CD4-positive, alpha-beta T cell treated with Interleukin-15 for 4 hours (primary cell): ENCODE data around the gene NR5A1.

Experiments used
- DNase-seq: peaks from one replicate; pipeline ENCODE4 v3.0.0-alpha.2; 2020; ENCODE audit warnings: low spot score

NR5A1 gene

GRCh38 chr9:124506931-124507879 lies at the start of gene NR5A1:
Gene NR5A1 (minus strand): TSS chr9:124507399. CDS start chr9:124503395, 4,004 bp downstream.
- DNase-seq = no peak

GRCh38 chr9:124555043-124555442 lies 47.8 kb upstream of the NR5A1 start:
- DNase-seq = no peak

GRCh38 chr9:124553738-124554137 lies 46.5 kb upstream of the NR5A1 start:
- no peak for DNase-seq

- DNase-seq = no peak
Observed at GRCh38 chr9:124552273-124552605, 45.0 kb upstream of the NR5A1 start.

- DNase-seq = no peak
Observed at GRCh38 chr9:124551472-124552272, 44.5 kb upstream of the NR5A1 start.

- DNase-seq = no peak
Observed at GRCh38 chr9:124550072-124550471, 42.9 kb upstream of the NR5A1 start.

- no peak for DNase-seq
Observed at GRCh38 chr9:124549016-124549415, 41.8 kb upstream of the NR5A1 start.

- DNase-seq = no peak
Observed at GRCh38 chr9:124544535-124544934, 37.3 kb upstream of the NR5A1 start.

- no peak for DNase-seq
Observed at GRCh38 chr9:124541824-124542223, 34.6 kb upstream of the NR5A1 start.

GRCh38 chr9:124537926-124538325 lies 30.7 kb upstream of the NR5A1 start:
- DNase-seq = no peak

GRCh38 chr9:124535846-124536245 lies 28.6 kb upstream of the NR5A1 start:
- DNase-seq = no peak

- DNase-seq = no peak
Observed at GRCh38 chr9:124532897-124533296, 25.7 kb upstream of the NR5A1 start.

GRCh38 chr9:124531115-124531514 lies 23.9 kb upstream of the NR5A1 start:
- no peak for DNase-seq

- DNase-seq = no peak
Observed at GRCh38 chr9:124530246-124530645, 23.0 kb upstream of the NR5A1 start.

- no peak for DNase-seq
Observed at GRCh38 chr9:124527781-124528180, 20.6 kb upstream of the NR5A1 start.

GRCh38 chr9:124526174-124526573 lies 19.0 kb upstream of the NR5A1 start:
- no peak for DNase-seq

- no peak for DNase-seq
Observed at GRCh38 chr9:124522121-124523098, 15.2 kb upstream of the NR5A1 start.

- DNase-seq = no peak
Observed at GRCh38 chr9:124521142-124521541, 13.9 kb upstream of the NR5A1 start.

- DNase-seq = no peak
Observed at GRCh38 chr9:124520206-124520596, 13.0 kb upstream of the NR5A1 start.

- DNase-seq = no peak
Observed at GRCh38 chr9:124518116-124518515, 10.9 kb upstream of the NR5A1 start.

GRCh38 chr9:124517600-124517999 lies 10.4 kb upstream of the NR5A1 start:
- no peak for DNase-seq

- no peak for DNase-seq
Observed at GRCh38 chr9:124514874-124515273, 7.7 kb upstream of the NR5A1 start.
